GM10266 (cell line): Measurements from ENCODE around the gene STK26.
"Not testable (repeated sequence)": the region's sequence is repeated elsewhere in the genome, so short reads cannot be mapped to it uniquely, and the experiment has no call there.

Experiments used
- DNase-seq: peaks from one replicate; pipeline ENCODE4 v3.0.0; 2012; ENCODE audit errors: extremely low spot score
- TF ChIP-seq, protein P1 (sequence below): IDR thresholded peaks from 2 replicates; pipeline ENCODE4 v1.5.1; 2012; ENCODE audit warnings: mild to moderate bottlenecking, low read depth; ENCODE audit not compliant: control insufficient read depth, insufficient read depth; ENCODE audit errors: missing control alignments

Gene STK26

GRCh38 chrX:132092439-132093065, 69.5 kb downstream of the STK26 start:
- TF ChIP-seq, protein P1, sequence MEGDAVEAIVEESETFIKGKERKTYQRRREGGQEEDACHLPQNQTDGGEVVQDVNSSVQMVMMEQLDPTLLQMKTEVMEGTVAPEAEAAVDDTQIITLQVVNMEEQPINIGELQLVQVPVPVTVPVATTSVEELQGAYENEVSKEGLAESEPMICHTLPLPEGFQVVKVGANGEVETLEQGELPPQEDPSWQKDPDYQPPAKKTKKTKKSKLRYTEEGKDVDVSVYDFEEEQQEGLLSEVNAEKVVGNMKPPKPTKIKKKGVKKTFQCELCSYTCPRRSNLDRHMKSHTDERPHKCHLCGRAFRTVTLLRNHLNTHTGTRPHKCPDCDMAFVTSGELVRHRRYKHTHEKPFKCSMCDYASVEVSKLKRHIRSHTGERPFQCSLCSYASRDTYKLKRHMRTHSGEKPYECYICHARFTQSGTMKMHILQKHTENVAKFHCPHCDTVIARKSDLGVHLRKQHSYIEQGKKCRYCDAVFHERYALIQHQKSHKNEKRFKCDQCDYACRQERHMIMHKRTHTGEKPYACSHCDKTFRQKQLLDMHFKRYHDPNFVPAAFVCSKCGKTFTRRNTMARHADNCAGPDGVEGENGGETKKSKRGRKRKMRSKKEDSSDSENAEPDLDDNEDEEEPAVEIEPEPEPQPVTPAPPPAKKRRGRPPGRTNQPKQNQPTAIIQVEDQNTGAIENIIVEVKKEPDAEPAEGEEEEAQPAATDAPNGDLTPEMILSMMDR = peak; percentile 63
- peak; percentile 32 for DNase-seq

DNA sequence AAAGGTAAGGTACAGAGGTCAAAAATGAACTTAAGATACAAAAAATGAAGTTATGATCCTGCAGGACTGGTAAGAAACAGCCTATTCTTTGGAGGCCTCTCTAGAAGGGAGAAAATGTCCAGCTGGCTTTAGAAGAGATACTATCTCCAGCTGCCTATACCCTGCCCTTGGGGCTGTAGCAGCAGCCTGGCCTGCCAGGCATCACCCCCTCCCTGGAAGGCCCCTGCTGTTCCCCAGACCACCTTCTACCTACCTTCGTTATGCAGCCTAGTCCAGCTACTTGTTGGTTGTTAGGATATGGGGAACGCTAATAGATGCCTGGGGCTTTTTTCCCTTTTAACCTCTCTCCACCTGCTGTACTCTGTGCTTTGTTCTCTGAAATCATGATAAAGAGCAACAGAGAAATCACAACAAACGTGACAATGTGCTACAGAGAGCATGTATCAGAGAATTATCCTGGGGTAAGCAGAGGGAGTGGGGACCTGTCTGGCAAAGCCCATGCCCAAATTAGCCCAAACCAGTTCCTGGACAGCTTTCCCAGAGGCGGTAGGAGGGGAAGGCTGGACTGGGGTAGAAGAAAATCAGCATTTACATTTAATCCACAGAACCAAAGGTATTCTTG, 70.2 kb downstream of the STK26 start:
- TF ChIP-seq, protein P1 = no peak

DNA sequence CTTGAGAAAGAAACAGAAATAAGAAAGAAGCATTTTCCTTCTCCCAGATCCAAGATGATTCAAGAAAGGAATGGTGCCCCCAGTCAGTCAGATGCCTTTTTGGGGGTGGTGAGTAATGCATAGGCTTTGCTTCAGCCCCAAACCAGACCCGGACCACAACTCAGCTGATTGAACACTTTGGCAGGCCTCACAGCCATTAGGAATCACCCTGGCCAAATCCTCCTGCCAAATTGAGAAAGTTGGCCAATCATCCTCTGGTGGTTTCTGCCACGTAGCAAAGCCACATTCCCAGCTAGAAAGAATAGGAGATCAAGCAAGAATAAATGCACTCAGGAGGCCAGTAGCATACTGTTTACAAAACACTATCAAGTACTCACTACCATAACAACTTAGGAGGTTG, 71.1 kb downstream of the STK26 start:
- TF ChIP-seq, protein P1 = no peak
- DNase-seq = no peak

More for the DNA sequence above, 70.2 kb downstream of the STK26 start:
- DNase-seq = no peak

DNA sequence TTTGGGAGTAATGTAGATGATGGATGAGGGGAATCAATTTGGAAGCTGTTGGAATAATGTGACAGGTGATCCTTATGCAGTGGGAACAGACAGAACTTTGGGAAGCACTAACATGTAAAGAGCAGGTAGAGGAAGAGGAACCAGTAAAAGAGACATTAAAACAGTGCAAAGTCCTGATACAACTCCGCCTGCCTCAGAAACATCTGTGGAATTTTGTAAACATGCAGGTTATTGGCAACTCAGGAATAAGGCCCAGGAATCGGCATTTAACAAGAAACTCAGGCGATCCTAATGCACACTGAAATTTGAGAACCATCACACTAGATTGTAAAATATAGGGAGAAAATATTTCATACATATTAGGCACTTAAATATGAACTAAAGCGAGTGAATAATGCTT, 75.6 kb downstream of the STK26 start:
- DNase-seq = not testable (repeated sequence)

DNA sequence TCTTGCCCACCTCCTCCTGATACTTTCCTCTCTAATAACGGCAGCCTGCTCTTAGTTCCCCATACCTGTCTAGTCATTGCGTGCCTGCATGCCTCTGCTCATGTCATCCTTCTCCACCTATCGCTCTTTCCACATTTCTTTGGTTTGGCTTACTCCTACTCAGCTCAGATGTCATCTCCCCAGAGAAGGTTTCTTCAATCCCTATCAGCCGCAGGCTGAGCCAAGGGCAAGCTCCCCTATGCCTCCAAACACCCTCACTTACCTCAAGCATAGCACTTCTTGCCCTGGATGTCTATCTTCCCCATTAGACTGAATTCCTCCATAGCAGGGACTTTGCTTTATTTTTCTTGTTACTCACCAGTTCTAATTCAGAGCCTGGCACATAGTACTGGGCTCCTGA, 78.1 kb downstream of the STK26 start:
- DNase-seq = no peak
- TF ChIP-seq, protein P1 = no peak

DNA sequence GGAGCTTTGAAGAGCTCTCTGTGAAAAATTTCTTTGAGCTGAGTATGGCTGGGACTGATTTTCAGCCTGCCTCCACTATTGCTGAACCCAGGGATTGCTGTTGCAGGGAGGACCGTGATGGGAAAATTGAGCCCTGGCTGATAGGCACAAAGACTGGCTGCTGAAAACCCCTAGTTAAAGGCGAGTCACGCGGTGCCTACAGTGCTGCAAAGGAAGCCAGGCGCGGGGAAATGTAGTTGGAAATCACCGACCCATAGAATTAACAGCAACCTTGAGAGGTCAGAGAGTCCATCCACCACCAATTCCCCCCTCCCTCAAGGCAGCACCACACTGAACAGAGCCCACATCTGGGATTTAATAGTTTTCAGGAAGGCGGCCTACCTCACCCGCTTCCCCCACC, 78.7 kb downstream of the STK26 start:
- no peak for DNase-seq
- TF ChIP-seq, protein P1 = no peak

DNA sequence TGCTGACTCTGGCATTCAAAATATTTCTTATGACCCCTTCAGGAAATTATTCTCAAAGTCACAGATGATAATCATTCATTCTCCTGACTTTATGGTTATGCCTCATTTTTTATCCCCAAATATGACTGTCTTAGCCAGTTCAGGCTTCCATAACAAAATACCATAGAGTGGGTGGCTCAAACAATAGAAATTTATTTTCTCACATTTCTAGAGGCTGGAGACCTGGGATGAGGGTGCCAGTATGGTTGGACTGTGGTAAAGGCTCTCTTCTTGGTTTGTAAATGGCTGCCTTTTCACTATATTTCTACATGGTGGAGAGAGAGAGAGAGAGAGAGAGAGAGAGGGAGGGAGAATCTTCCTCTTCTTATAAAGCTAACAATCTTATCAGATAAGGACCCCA, 84.2 kb downstream of the STK26 start:
- TF ChIP-seq, protein P1 = no peak

More for the DNA sequence above, 84.2 kb downstream of the STK26 start:
- no peak for DNase-seq
